ENCODE data around the gene LUZP2.

Gene LUZP2

GRCh38 chr11:24688981-24689380 lies 192.1 kb downstream of the LUZP2 start:
- Histone ChIP-seq H3K27ac (ENCODE audit: insufficient read depth, low read length, poor library complexity, severe bottlenecking) (no peak overlapping the region), H3K27me3 (replicated peaks; ENCODE audit: control insufficient read depth, insufficient read depth, low read length, poor library complexity, severe bottlenecking) (no peaks in the 10 kb centered on the region), H3K4me1 (ENCODE audit: control insufficient read depth, insufficient read depth, low read length, poor library complexity, severe bottlenecking) (no peaks in the 10 kb centered on the region), H3K9me3 (ENCODE audit: control insufficient read depth, low read length) (no peaks in the 10 kb centered on the region), H3K36me3 (ENCODE audit: control insufficient read depth, insufficient read depth, low read length) (no peaks in the 10 kb centered on the region), H3K4me3 (ENCODE audit: insufficient read depth, low read depth, low read length, poor library complexity, severe bottlenecking) (no peak overlapping the region)
- no peak for DNase-seq

GRCh38 chr11:24697522-24698111 lies 200.8 kb downstream of the LUZP2 start:
- Histone ChIP-seq H3K9me3 (ENCODE audit: control insufficient read depth, low read length) (no peaks in the 10 kb centered on the region), H3K4me3 (ENCODE audit: insufficient read depth, low read depth, low read length, poor library complexity, severe bottlenecking) (no peak overlapping the region), H3K36me3 (ENCODE audit: control insufficient read depth, insufficient read depth, low read length) (no peaks in the 10 kb centered on the region), H3K27me3 (replicated peaks; ENCODE audit: control insufficient read depth, insufficient read depth, low read length, poor library complexity, severe bottlenecking) (no peaks in the 10 kb centered on the region), H3K27ac (ENCODE audit: insufficient read depth, low read length, poor library complexity, severe bottlenecking) (no peak overlapping the region), H3K4me1 (ENCODE audit: control insufficient read depth, insufficient read depth, low read length, poor library complexity, severe bottlenecking) (no peaks in the 10 kb centered on the region)
- DNase-seq: no peak

- Histone ChIP-seq H3K9me3 (ENCODE audit: control insufficient read depth, low read length) (no peaks in the 10 kb centered on the region), H3K27me3 (replicated peaks; ENCODE audit: control insufficient read depth, insufficient read depth, low read length, poor library complexity, severe bottlenecking) (no peaks in the 10 kb centered on the region), H3K27ac (ENCODE audit: insufficient read depth, low read length, poor library complexity, severe bottlenecking) (no peak overlapping the region), H3K36me3 (ENCODE audit: control insufficient read depth, insufficient read depth, low read length) (no peaks in the 10 kb centered on the region), H3K4me1 (ENCODE audit: control insufficient read depth, insufficient read depth, low read length, poor library complexity, severe bottlenecking) (no peaks in the 10 kb centered on the region), H3K4me3 (ENCODE audit: insufficient read depth, low read depth, low read length, poor library complexity, severe bottlenecking) (no peak overlapping the region)
- no peak for DNase-seq
Observed at GRCh38 chr11:24704716-24705115, 207.9 kb downstream of the LUZP2 start.

GRCh38 chr11:24705474-24705873 lies 208.6 kb downstream of the LUZP2 start:
- Histone ChIP-seq H3K27me3 (replicated peaks; ENCODE audit: control insufficient read depth, insufficient read depth, low read length, poor library complexity, severe bottlenecking) (no peaks in the 10 kb centered on the region), H3K9me3 (ENCODE audit: control insufficient read depth, low read length) (no peaks in the 10 kb centered on the region), H3K4me1 (ENCODE audit: control insufficient read depth, insufficient read depth, low read length, poor library complexity, severe bottlenecking) (no peaks in the 10 kb centered on the region), H3K4me3 (ENCODE audit: insufficient read depth, low read depth, low read length, poor library complexity, severe bottlenecking) (no peak overlapping the region), H3K27ac (ENCODE audit: insufficient read depth, low read length, poor library complexity, severe bottlenecking) (no peak overlapping the region), H3K36me3 (ENCODE audit: control insufficient read depth, insufficient read depth, low read length) (no peaks in the 10 kb centered on the region)
- DNase-seq: no peak

GRCh38 chr11:24708616-24709015 lies 211.8 kb downstream of the LUZP2 start:
- Histone ChIP-seq H3K36me3 (ENCODE audit: control insufficient read depth, insufficient read depth, low read length) (no peaks in the 10 kb centered on the region), H3K27me3 (replicated peaks; ENCODE audit: control insufficient read depth, insufficient read depth, low read length, poor library complexity, severe bottlenecking) (no peaks in the 10 kb centered on the region), H3K4me3 (ENCODE audit: insufficient read depth, low read depth, low read length, poor library complexity, severe bottlenecking) (no peak overlapping the region), H3K9me3 (ENCODE audit: control insufficient read depth, low read length) (no peaks in the 10 kb centered on the region), H3K4me1 (ENCODE audit: control insufficient read depth, insufficient read depth, low read length, poor library complexity, severe bottlenecking) (no peaks in the 10 kb centered on the region), H3K27ac (ENCODE audit: insufficient read depth, low read length, poor library complexity, severe bottlenecking) (no peak overlapping the region)
- DNase-seq: no peak

GRCh38 chr11:24709928-24710565 lies 213.2 kb downstream of the LUZP2 start:
- Histone ChIP-seq H3K36me3 (ENCODE audit: control insufficient read depth, insufficient read depth, low read length) (no peaks in the 10 kb centered on the region), H3K4me3 (ENCODE audit: insufficient read depth, low read depth, low read length, poor library complexity, severe bottlenecking) (no peak overlapping the region), H3K27ac (ENCODE audit: insufficient read depth, low read length, poor library complexity, severe bottlenecking) (no peak overlapping the region), H3K27me3 (replicated peaks; ENCODE audit: control insufficient read depth, insufficient read depth, low read length, poor library complexity, severe bottlenecking) (no peaks in the 10 kb centered on the region), H3K9me3 (ENCODE audit: control insufficient read depth, low read length) (no peaks in the 10 kb centered on the region), H3K4me1 (ENCODE audit: control insufficient read depth, insufficient read depth, low read length, poor library complexity, severe bottlenecking) (no peaks in the 10 kb centered on the region)
- no peak for DNase-seq

- H3K27ac ChIP-seq (ENCODE audit: insufficient read depth, low read length, poor library complexity, severe bottlenecking): no peak overlapping the region
- no peak for DNase-seq
- H3K9me3 ChIP-seq (ENCODE audit: control insufficient read depth, low read length): no peaks in the 10 kb centered on the region
- no peaks in the 10 kb centered on the region for H3K27me3 ChIP-seq (replicated peaks; ENCODE audit: control insufficient read depth, insufficient read depth, low read length, poor library complexity, severe bottlenecking)
- H3K4me1 ChIP-seq (ENCODE audit: control insufficient read depth, insufficient read depth, low read length, poor library complexity, severe bottlenecking): no peaks in the 10 kb centered on the region
- no peaks in the 10 kb centered on the region for H3K36me3 ChIP-seq (ENCODE audit: control insufficient read depth, insufficient read depth, low read length)
- no peak overlapping the region for H3K4me3 ChIP-seq (ENCODE audit: insufficient read depth, low read depth, low read length, poor library complexity, severe bottlenecking)
Observed at GRCh38 chr11:24714601-24715000, 217.7 kb downstream of the LUZP2 start.

GRCh38 chr11:24716403-24716802 lies 219.6 kb downstream of the LUZP2 start:
- Histone ChIP-seq H3K36me3 (ENCODE audit: control insufficient read depth, insufficient read depth, low read length) (no peaks in the 10 kb centered on the region), H3K9me3 (ENCODE audit: control insufficient read depth, low read length) (no peaks in the 10 kb centered on the region), H3K27ac (ENCODE audit: insufficient read depth, low read length, poor library complexity, severe bottlenecking) (no peak overlapping the region), H3K4me3 (ENCODE audit: insufficient read depth, low read depth, low read length, poor library complexity, severe bottlenecking) (no peak overlapping the region), H3K27me3 (replicated peaks; ENCODE audit: control insufficient read depth, insufficient read depth, low read length, poor library complexity, severe bottlenecking) (no peaks in the 10 kb centered on the region), H3K4me1 (ENCODE audit: control insufficient read depth, insufficient read depth, low read length, poor library complexity, severe bottlenecking) (no peaks in the 10 kb centered on the region)
- no peak for DNase-seq

- no peaks in the 10 kb centered on the region for H3K4me1 ChIP-seq (ENCODE audit: control insufficient read depth, insufficient read depth, low read length, poor library complexity, severe bottlenecking)
- no peak overlapping the region for H3K27ac ChIP-seq (ENCODE audit: insufficient read depth, low read length, poor library complexity, severe bottlenecking)
- no peaks in the 10 kb centered on the region for H3K36me3 ChIP-seq (ENCODE audit: control insufficient read depth, insufficient read depth, low read length)
- H3K9me3 ChIP-seq (ENCODE audit: control insufficient read depth, low read length): no peaks in the 10 kb centered on the region
- H3K27me3 ChIP-seq (replicated peaks; ENCODE audit: control insufficient read depth, insufficient read depth, low read length, poor library complexity, severe bottlenecking): no peaks in the 10 kb centered on the region
- H3K4me3 ChIP-seq (ENCODE audit: insufficient read depth, low read depth, low read length, poor library complexity, severe bottlenecking): no peak overlapping the region
- DNase-seq: no peak
Observed at GRCh38 chr11:24723231-24723630, 226.4 kb downstream of the LUZP2 start.

GRCh38 chr11:24731554-24731953 lies 234.7 kb downstream of the LUZP2 start:
- H3K4me1 ChIP-seq (ENCODE audit: control insufficient read depth, insufficient read depth, low read length, poor library complexity, severe bottlenecking): no peaks in the 10 kb centered on the region
- H3K9me3 ChIP-seq (ENCODE audit: control insufficient read depth, low read length): no peaks in the 10 kb centered on the region
- no peak overlapping the region for H3K4me3 ChIP-seq (ENCODE audit: insufficient read depth, low read depth, low read length, poor library complexity, severe bottlenecking)
- no peak overlapping the region for H3K27ac ChIP-seq (ENCODE audit: insufficient read depth, low read length, poor library complexity, severe bottlenecking)
- no peak for DNase-seq
- no peaks in the 10 kb centered on the region for H3K27me3 ChIP-seq (replicated peaks; ENCODE audit: control insufficient read depth, insufficient read depth, low read length, poor library complexity, severe bottlenecking)
- H3K36me3 ChIP-seq (ENCODE audit: control insufficient read depth, insufficient read depth, low read length): no peaks in the 10 kb centered on the region

All from effector memory CD4-positive, alpha-beta T cell (primary cell).